ENCODE measurements around the gene FRMPD2. TPM values are rescaled to one million over a fixed set of nuclear protein-coding genes. Genes with fewer than 3 reads are reported as not detected.

FRMPD2 gene
- total RNA-seq, result not detected
- not detected for polyA plus RNA-seq (2013, experiment 1 of 2)
- polyA plus RNA-seq (2013, experiment 2 of 2), result not detected
- total RNA-seq, result 0 to 0.16 (median 0) reads per million in 172 experiments

GRCh38 chr10:48274636-48275035 is at the start of gene FRMPD2:
TSS of gene FRMPD2 (minus strand) at chr10:48274696. CDS start at chr10:48274567, 129 bp downstream.
- Mint-ChIP-seq H3K36me3 (ENCODE audit: low read depth) (no peaks in the 10 kb centered on the region), H3K4me3 (no peak within 1 kb of the TSS), H3K9me3 (no peaks in the 10 kb centered on the region), H3K27me3 (peaks cover 4% of the 10 kb centered on the region), H3K4me1 (ENCODE audit: low read depth) (no peaks in the 10 kb centered on the region), H3K27ac (no peak within 1 kb of the TSS)
- ATAC-seq (ENCODE audit: poor library complexity) (no peak), DNase-seq (no peak)
- H3K36me3 ChIP-seq (ENCODE audit: insufficient read depth, low read length), result no peaks in the 10 kb centered on the region
- no peak within 1 kb of the TSS for H3K4me3 ChIP-seq (ENCODE audit: low read length)
- POLR2A ChIA-PET, result no interaction called here
- TF ChIP-seq CTCF (IDR thresholded peaks at IDR 0.05), result no peak
- no peaks in the 10 kb centered on the region for H3K27me3 ChIP-seq (ENCODE audit: control insufficient read depth in 1 of 2, insufficient read depth in 2 of 2, low read length in 2 of 2)
- intact Hi-C loops (cut with DNase I, micrococcal nuclease), result no loop called here
- H3K27ac ChIP-seq (ENCODE audit: low read depth in 1 of 2, low read length in 2 of 2), result no peak within 1 kb of the TSS
- CTCF ChIA-PET, result interaction anchor here (0.6 kb wide), 1 partner anchor 716 kb away, joined by 3 read pairs; no protein-coding TSS in a partner anchor
- no peaks in the 10 kb centered on the region for H3K4me1 ChIP-seq (ENCODE audit: insufficient read depth, low read length)
- H3K9me3 ChIP-seq (ENCODE audit: control insufficient read depth in 1 of 2, insufficient read depth in 1 of 2, low read length in 2 of 2), result no peaks in the 10 kb centered on the region

GRCh38 chr10:48322017-48322416 is 47.5 kb upstream of the FRMPD2 start:
- intact Hi-C loops (cut with DNase I, micrococcal nuclease), result no loop called here
- H3K4me1 ChIP-seq (ENCODE audit: insufficient read depth, low read length), result peaks cover 6% of the 10 kb centered on the region
- no peak overlapping the region for H3K27ac ChIP-seq (ENCODE audit: low read depth in 1 of 2, low read length in 2 of 2)
- Mint-ChIP-seq H3K27me3 (no peaks in the 10 kb centered on the region), H3K4me1 (ENCODE audit: low read depth) (peaks cover 56% of the 10 kb centered on the region), H3K9me3 (no peaks in the 10 kb centered on the region), H3K27ac (no peak overlapping the region), H3K36me3 (ENCODE audit: low read depth) (peaks cover 12% of the 10 kb centered on the region), H3K4me3 (no peak overlapping the region)
- no peaks in the 10 kb centered on the region for H3K9me3 ChIP-seq (ENCODE audit: control insufficient read depth in 1 of 2, insufficient read depth in 1 of 2, low read length in 2 of 2)
- CTCF ChIA-PET, result no interaction called here
- no peak for TF ChIP-seq CTCF (IDR thresholded peaks at IDR 0.05)
- no peak overlapping the region for H3K4me3 ChIP-seq (ENCODE audit: low read length)
- POLR2A ChIA-PET, result no interaction called here
- no peak for DNase-seq
- H3K36me3 ChIP-seq (ENCODE audit: insufficient read depth, low read length), result no peaks in the 10 kb centered on the region
- ATAC-seq (ENCODE audit: poor library complexity), result no peak
- no peaks in the 10 kb centered on the region for H3K27me3 ChIP-seq (ENCODE audit: control insufficient read depth in 1 of 2, insufficient read depth in 2 of 2, low read length in 2 of 2)

GRCh38 chr10:48317321-48317990 is 43.0 kb upstream of the FRMPD2 start:
- Mint-ChIP-seq H3K4me1 (ENCODE audit: low read depth) (peaks cover 36% of the 10 kb centered on the region), H3K27ac (no peak overlapping the region), H3K4me3 (no peak overlapping the region), H3K9me3 (no peaks in the 10 kb centered on the region), H3K36me3 (ENCODE audit: low read depth) (peaks cover 9% of the 10 kb centered on the region), H3K27me3 (no peaks in the 10 kb centered on the region)
- DNase-seq, result no peak
- POLR2A ChIA-PET, result no interaction called here
- TF ChIP-seq CTCF (IDR thresholded peaks at IDR 0.05), result no peak
- intact Hi-C loops (cut with DNase I, micrococcal nuclease), result loop anchor here in 1 of 2 experiments (10.0 kb wide), 1 partner anchor 47 kb away; no protein-coding TSS in a partner anchor
- ATAC-seq (ENCODE audit: poor library complexity), result no peak
- no peaks in the 10 kb centered on the region for H3K27me3 ChIP-seq (ENCODE audit: control insufficient read depth in 1 of 2, insufficient read depth in 2 of 2, low read length in 2 of 2)
- H3K4me3 ChIP-seq (ENCODE audit: low read length), result no peak overlapping the region
- CTCF ChIA-PET, result no interaction called here
- peaks cover 11% of the 10 kb centered on the region for H3K4me1 ChIP-seq (ENCODE audit: insufficient read depth, low read length)
- no peaks in the 10 kb centered on the region for H3K9me3 ChIP-seq (ENCODE audit: control insufficient read depth in 1 of 2, insufficient read depth in 1 of 2, low read length in 2 of 2)
- no peaks in the 10 kb centered on the region for H3K36me3 ChIP-seq (ENCODE audit: insufficient read depth, low read length)
- H3K27ac ChIP-seq (ENCODE audit: low read depth in 1 of 2, low read length in 2 of 2), result no peak overlapping the region

Data from CD4-positive, alpha-beta T cell (primary cell).